OCI-LY7 (cell line): ENCODE results near the gene SFXN5. TPM values are rescaled to one million over a fixed set of nuclear protein-coding genes. Genes with fewer than 3 reads are reported as not detected.

ENCODE experiments used
- BruUV-seq: library from RNA; stranded (reverse); fragments of 400-500 nt; replicated peaks from 2 replicates; lab custom pipeline; 2021; lab: Mats Ljungman, UMichigan
- CTCF ChIA-PET: fragments of 300-600 bp; sonication (Branson Sonifier 250); formaldehyde crosslinking; loops from one replicate; lab custom pipeline; 2022; ENCODE audit warnings: antibody characterized with exemption; ENCODE audit not compliant: unreplicated experiment; lab: Charles Lee
- POLR2A ChIA-PET: fragments of 300-600 bp; sonication (Branson Sonifier 250); formaldehyde crosslinking; loops from one replicate; lab custom pipeline; 2022; ENCODE audit warnings: antibody characterized with exemption; lab: Charles Lee
- DNase-seq: peaks from one replicate; pipeline ENCODE4 v3.0.0-alpha.2; 2015; ENCODE audit warnings: low spot score
- H2AFZ ChIP-seq: fragments of 200-600 bp; sonication (generic), shearing (Covaris generic); 2 replicates; pipeline ENCODE4 v1.6.1; 2014; ENCODE audit warnings: mild to moderate bottlenecking, antibody characterized with exemption, low read length, moderate library complexity
- H3K27ac ChIP-seq: fragments of 200-600 bp; sonication (generic); 2 replicates; pipeline ENCODE4 v1.5.1; 2014; ENCODE audit warnings: mixed run types, low read depth, mild to moderate bottlenecking, moderate library complexity, low read length, inconsistent platforms; ENCODE audit not compliant: poor library complexity, severe bottlenecking
- H3K36me3 ChIP-seq: fragments of 200-600 bp; sonication (generic); 2 replicates; pipeline ENCODE4 v1.6.1; 2014; ENCODE audit warnings: mild to moderate bottlenecking, antibody characterized with exemption, low read length, moderate library complexity, mixed read lengths; ENCODE audit not compliant: insufficient read depth
- H3K4me1 ChIP-seq: fragments of 200-600 bp; sonication (generic); 2 replicates; pipeline ENCODE4 v1.5.1; 2014; ENCODE audit warnings: mild to moderate bottlenecking, low read length; ENCODE audit not compliant: insufficient read depth, poor library complexity, severe bottlenecking
- H3K4me2 ChIP-seq: fragments of 200-600 bp; sonication (generic); 2 replicates; pipeline ENCODE4 v1.6.1; 2014; ENCODE audit warnings: mild to moderate bottlenecking, low read length
- H3K4me3 ChIP-seq: fragments of 200-600 bp; sonication (generic); 2 replicates; pipeline ENCODE4 v1.5.1; 2014; ENCODE audit warnings: mild to moderate bottlenecking, low read depth, low read length; ENCODE audit not compliant: poor library complexity, severe bottlenecking
- H3K79me2 ChIP-seq: fragments of 200-600 bp; sonication (generic); 2 replicates; pipeline ENCODE4 v1.6.1; 2016; ENCODE audit warnings: low read depth, mild to moderate bottlenecking, low read length, moderate library complexity, mixed read lengths; ENCODE audit not compliant: insufficient read depth
- H3K9me2 ChIP-seq: fragments of 200-600 bp; sonication (generic); 2 replicates; pipeline ENCODE4 v1.6.1; 2016; ENCODE audit warnings: mild to moderate bottlenecking, low read length, mixed read lengths; ENCODE audit not compliant: insufficient read depth
- H3K9me3 ChIP-seq: fragments of 200-600 bp; sonication (generic); 2 replicates; pipeline ENCODE4 v1.6.1; 2014; ENCODE audit warnings: mild to moderate bottlenecking, mixed run types, low read length, mixed read lengths
- H4K20me1 ChIP-seq: fragments of 200-600 bp; sonication (generic); 2 replicates; pipeline ENCODE4 v1.6.1; 2014; ENCODE audit warnings: mild to moderate bottlenecking, antibody characterized with exemption, low read length, moderate library complexity, mixed read lengths; ENCODE audit not compliant: insufficient read depth
- CTCF ChIP-seq: fragments of 200-600 bp; sonication (generic); conservative IDR thresholded peaks from 2 replicates; pipeline ENCODE4 v1.5.1; 2014; ENCODE audit warnings: mild to moderate bottlenecking, antibody characterized with exemption, low read length, moderate library complexity, mixed read lengths
- EZH2phosphoT487 ChIP-seq: fragments of 200-600 bp; sonication (generic); IDR thresholded peaks from 2 replicates; pipeline ENCODE4 v1.6.1; 2018; ENCODE audit warnings: low read depth, borderline replicate concordance, mild to moderate bottlenecking, mixed run types, antibody characterized with exemption, low read length, moderate library complexity, mixed read lengths
- intact Hi-C: fragments of 100-400 bp; cut with micrococcal nuclease; formaldehyde crosslinking; loops from one replicate; pipeline ENCODE4 v1.10.0; 2022; ENCODE audit not compliant: unreplicated experiment
- total RNA-seq, 2 experiments: library from RNA; depleted of rRNA in 1 of 2; stranded (reverse); fragments of >200 nt in 1 of 2; shearing (Covaris generic) in 1 of 2; gene quantifications; 2 replicates each; pipeline ENCODE4 v1.2.3, GENCODE V29; 2014 to 2022

Gene SFXN5
- total RNA-seq, 2 experiments from 2014 or later, result 4.5 to 10.5 TPM

- Histone ChIP-seq H3K4me1 (no peaks in the 10 kb centered on the region), H2AFZ (no peak overlapping the region), H3K27ac (no peak overlapping the region), H3K9me2 (no peaks in the 10 kb centered on the region), H3K4me2 (no peak overlapping the region), H4K20me1 (no peaks in the 10 kb centered on the region), H3K9me3 (no peaks in the 10 kb centered on the region), H3K36me3 (no peaks in the 10 kb centered on the region), H3K4me3 (no peak overlapping the region), H3K79me2 (no peaks in the 10 kb centered on the region)
- DNase-seq, result no peak
- ChIA-PET CTCF (no interaction called here), POLR2A (no interaction called here)
- intact Hi-C loops, result no loop called here
- BruUV-seq, result no TSS peak
- TF ChIP-seq CTCF, result no peak
- TF ChIP-seq EZH2phosphoT487, result no peak
These were observed 85.4 kb downstream of the SFXN5 start for GRCh38 chr2:72985891-72986683.

GRCh38 chr2:72985136-72985535, 86.4 kb downstream of the SFXN5 start:
- Histone ChIP-seq H3K4me1 (no peaks in the 10 kb centered on the region), H3K27ac (no peak overlapping the region), H3K4me2 (no peak overlapping the region), H4K20me1 (no peaks in the 10 kb centered on the region), H3K9me3 (no peaks in the 10 kb centered on the region), H3K4me3 (no peak overlapping the region), H3K79me2 (no peaks in the 10 kb centered on the region), H3K9me2 (no peaks in the 10 kb centered on the region), H3K36me3 (no peaks in the 10 kb centered on the region), H2AFZ (no peak overlapping the region)
- no TSS peak for BruUV-seq
- DNase-seq, result no peak
- POLR2A ChIA-PET, result no interaction called here
- CTCF ChIA-PET, result no interaction called here
- intact Hi-C loops, result no loop called here
- TF ChIP-seq EZH2phosphoT487 (no peak), CTCF (no peak)

GRCh38 chr2:72984172-72984671, 87.3 kb downstream of the SFXN5 start:
- DNase-seq, result no peak
- no TSS peak for BruUV-seq
- no peak for TF ChIP-seq CTCF
- TF ChIP-seq EZH2phosphoT487, result no peak
- no peaks in the 10 kb centered on the region for H3K4me1 ChIP-seq
- H3K9me2 ChIP-seq, result no peaks in the 10 kb centered on the region
- ChIA-PET POLR2A (no interaction called here), CTCF (no interaction called here)
- H3K9me3 ChIP-seq, result no peaks in the 10 kb centered on the region
- no peaks in the 10 kb centered on the region for H3K79me2 ChIP-seq
- no peak overlapping the region for H2AFZ ChIP-seq
- intact Hi-C loops, result no loop called here
- no peak overlapping the region for H3K4me2 ChIP-seq
- H3K27ac ChIP-seq, result no peak overlapping the region
- no peak overlapping the region for H3K4me3 ChIP-seq
- no peaks in the 10 kb centered on the region for H3K36me3 ChIP-seq
- no peaks in the 10 kb centered on the region for H4K20me1 ChIP-seq
